Activated CD8-positive, alpha-beta memory T cell treated with anti-CD3 and anti-CD28 coated beads, Interleukin-2, amount 50 U/mL, for 48 hours (primary cell): Measurements from ENCODE around the gene CNOT3.
"Not testable (repeated sequence)": the region's sequence is repeated elsewhere in the genome, so short reads cannot be mapped to it uniquely, and the experiment has no call there.

Experiments used
- DNase-seq: peaks from one replicate; pipeline ENCODE4 v3.0.0-alpha.2; 2020

Gene CNOT3

GRCh38 chr19:54152267-54152666 is 14.7 kb downstream of the CNOT3 start:
- no peak for DNase-seq

- no peak for DNase-seq
Observed at GRCh38 chr19:54152878-54153524, 15.4 kb downstream of the CNOT3 start.

- no peak for DNase-seq
Observed at GRCh38 chr19:54153731-54154326, 16.3 kb downstream of the CNOT3 start.

- no peak for DNase-seq
Observed at GRCh38 chr19:54154603-54155345, 17.2 kb downstream of the CNOT3 start.

GRCh38 chr19:54155694-54156093 is 18.1 kb downstream of the CNOT3 start:
- DNase-seq: no peak

GRCh38 chr19:54156490-54156889 is 18.9 kb downstream of the CNOT3 start:
- DNase-seq: no peak

- DNase-seq: no peak
Observed at GRCh38 chr19:54156953-54157352, 19.4 kb downstream of the CNOT3 start.

GRCh38 chr19:54158812-54159351 is 21.3 kb downstream of the CNOT3 start:
- DNase-seq: peak; percentile 66

GRCh38 chr19:54159352-54160181 is 22.0 kb downstream of the CNOT3 start, which contains the start of gene LENG1:
LENG1 (minus strand) TSS chr19:54159721; CDS start chr19:54159695, 26 bp downstream.
- DNase-seq: peak; percentile 95

GRCh38 chr19:54160182-54160811 is 22.7 kb downstream of the CNOT3 start:
- DNase-seq: no peak

GRCh38 chr19:54160854-54161253 is 23.3 kb downstream of the CNOT3 start:
- DNase-seq: no peak

- peak; percentile 86 for DNase-seq
Observed at GRCh38 chr19:54162241-54162805, 24.8 kb downstream of the CNOT3 start.

GRCh38 chr19:54162884-54163283 is 25.3 kb downstream of the CNOT3 start:
- no peak for DNase-seq

GRCh38 chr19:54164369-54165068 is 27.0 kb downstream of the CNOT3 start:
- DNase-seq: peak; percentile 85

- DNase-seq: no peak
Observed at GRCh38 chr19:54165222-54165621, 27.7 kb downstream of the CNOT3 start.

GRCh38 chr19:54168174-54168917 is 30.8 kb downstream of the CNOT3 start:
- DNase-seq: peak; percentile 100

- DNase-seq: no peak
Observed at GRCh38 chr19:54169149-54169740, 31.7 kb downstream of the CNOT3 start.

- DNase-seq: not testable (repeated sequence)
Observed at GRCh38 chr19:54171736-54172431, 34.3 kb downstream of the CNOT3 start.
